ENCODE data around the gene DNAI4.

DNA sequence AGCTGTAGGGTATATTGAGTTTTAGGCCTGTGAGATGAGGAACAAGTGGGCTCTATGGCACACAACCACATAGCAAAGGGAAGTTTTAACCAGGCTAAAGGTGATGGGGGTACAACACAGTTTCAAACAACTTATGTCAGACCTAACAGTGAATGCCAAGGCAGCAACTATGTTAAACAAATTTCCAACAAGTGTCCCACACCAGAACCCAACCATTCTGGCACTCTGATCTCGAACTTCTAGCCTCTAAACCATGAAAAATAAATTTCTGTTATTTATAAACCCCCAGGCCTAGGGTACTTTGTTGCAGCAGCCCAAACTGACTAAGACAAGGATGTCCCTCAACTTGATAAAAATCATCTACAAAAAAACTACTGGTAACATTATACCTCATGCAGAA, 71.3 kb downstream of the DNAI4 start:
- TF ChIP-seq, protein P1, sequence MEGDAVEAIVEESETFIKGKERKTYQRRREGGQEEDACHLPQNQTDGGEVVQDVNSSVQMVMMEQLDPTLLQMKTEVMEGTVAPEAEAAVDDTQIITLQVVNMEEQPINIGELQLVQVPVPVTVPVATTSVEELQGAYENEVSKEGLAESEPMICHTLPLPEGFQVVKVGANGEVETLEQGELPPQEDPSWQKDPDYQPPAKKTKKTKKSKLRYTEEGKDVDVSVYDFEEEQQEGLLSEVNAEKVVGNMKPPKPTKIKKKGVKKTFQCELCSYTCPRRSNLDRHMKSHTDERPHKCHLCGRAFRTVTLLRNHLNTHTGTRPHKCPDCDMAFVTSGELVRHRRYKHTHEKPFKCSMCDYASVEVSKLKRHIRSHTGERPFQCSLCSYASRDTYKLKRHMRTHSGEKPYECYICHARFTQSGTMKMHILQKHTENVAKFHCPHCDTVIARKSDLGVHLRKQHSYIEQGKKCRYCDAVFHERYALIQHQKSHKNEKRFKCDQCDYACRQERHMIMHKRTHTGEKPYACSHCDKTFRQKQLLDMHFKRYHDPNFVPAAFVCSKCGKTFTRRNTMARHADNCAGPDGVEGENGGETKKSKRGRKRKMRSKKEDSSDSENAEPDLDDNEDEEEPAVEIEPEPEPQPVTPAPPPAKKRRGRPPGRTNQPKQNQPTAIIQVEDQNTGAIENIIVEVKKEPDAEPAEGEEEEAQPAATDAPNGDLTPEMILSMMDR (IDR thresholded peaks at IDR 0.05): no peak
- TF ChIP-seq POLR2A (IDR thresholded peaks at IDR 0.05): no peak
